ENCODE measurements around the gene EFCAB6.

EFCAB6 gene

GRCh38 chr22:43479301-43479950, 332.7 kb downstream of the EFCAB6 start:
- Histone ChIP-seq H3K9me3 (ENCODE audit: insufficient read depth, low read depth, low read length) (no peaks in the 10 kb centered on the region), H3K4me1 (ENCODE audit: insufficient read depth, low read length) (peaks cover 7% of the 10 kb centered on the region), H3K4me3 (ENCODE audit: low read length) (no peak overlapping the region), H3K36me3 (ENCODE audit: insufficient read depth, low read length) (no peaks in the 10 kb centered on the region), H3K27me3 (ENCODE audit: insufficient read depth, low read length) (no peaks in the 10 kb centered on the region), H3K9ac (ENCODE audit: low read depth, low read length) (no peak overlapping the region), H3K27ac (ENCODE audit: low read depth, low read length) (no peak overlapping the region)
- whole genome bisulfite sequencing: 89% methylated on average over 7 of the region's 7 CpGs
